Measurements from ENCODE around the gene CFAP52. TPM values are rescaled to one million over a fixed set of nuclear protein-coding genes. Genes with fewer than 3 reads are reported as not detected.

CFAP52 gene
- polyA plus RNA-seq, 1 donor (not counting 4 experiments of a cell fraction or from before 2014, with no cell fraction given): 0.08 TPM

GRCh38 chr17:9672691-9673090, 96.2 kb downstream of the CFAP52 start:
- no peak overlapping the region for H3K4me3 ChIP-seq (ENCODE audit: control insufficient read depth in 2 of 3, extremely low read depth in 1 of 3, insufficient read depth in 2 of 3, low read depth in 1 of 3, low read length in 3 of 3)
- H3K4me2 ChIP-seq (ENCODE audit: control insufficient read depth, extremely low read depth, insufficient read depth, low read depth, low read length): no peak overlapping the region
- FAIRE-seq (no peak), DNase-seq (ENCODE audit: low read depth, low spot score) (no peak)
- no peaks in the 10 kb centered on the region for H3K79me2 ChIP-seq (ENCODE audit: control insufficient read depth, insufficient read depth, low read length)
- no peak overlapping the region for H3K27ac ChIP-seq (ENCODE audit: control insufficient read depth, insufficient read depth, low read length)
- no peak overlapping the region for H2AFZ ChIP-seq (ENCODE audit: control insufficient read depth, low read length)
- no peaks in the 10 kb centered on the region for H3K9me3 ChIP-seq (ENCODE audit: control insufficient read depth, low read depth, low read length)
- H3K27me3 ChIP-seq (ENCODE audit: control insufficient read depth, extremely low read depth, insufficient read depth, low read length): no peaks in the 10 kb centered on the region
- H3K9ac ChIP-seq (ENCODE audit: control insufficient read depth, extremely low read depth, insufficient read depth, low read length): no peak overlapping the region
- TF ChIP-seq EZH2 (IDR thresholded peaks at IDR 0.05; ENCODE audit: low read length): no peak
- TF ChIP-seq CTCF (optimal IDR thresholded peaks at IDR 0.05 in 1 of 3, IDR thresholded peaks at IDR 0.05 in 1 of 3, conservative IDR thresholded peaks at IDR 0.05 in 1 of 3; ENCODE audit: extremely low read depth in 1 of 3, insufficient read depth in 2 of 3, low read length in 3 of 3): no peak
- H4K20me1 ChIP-seq (ENCODE audit: control insufficient read depth, extremely low read depth, insufficient read depth, low read length): no peaks in the 10 kb centered on the region
- dilution Hi-C loops (cut with MboI; ENCODE audit: extremely low pct_ligation_motif_present, low sequenced_read_pairs): no loop called here
- H3K9me1 ChIP-seq (ENCODE audit: control insufficient read depth, extremely low read depth, insufficient read depth, low read length): peaks cover 2% of the 10 kb centered on the region
- peaks cover 0 to 4% of the 10 kb centered on the region in 2 experiments for H3K36me3 ChIP-seq (ENCODE audit: control insufficient read depth in 2 of 2, extremely low read depth in 1 of 2, insufficient read depth in 2 of 2, low read length in 2 of 2)
- peaks cover 40% of the 10 kb centered on the region for H3K4me1 ChIP-seq (ENCODE audit: control insufficient read depth, extremely low read depth, insufficient read depth, low read length)

GRCh38 chr17:9676084-9676483, 99.6 kb downstream of the CFAP52 start:
- FAIRE-seq: no peak
- dilution Hi-C loops (cut with MboI; ENCODE audit: extremely low pct_ligation_motif_present, low sequenced_read_pairs): no loop called here
- H3K27ac ChIP-seq (ENCODE audit: control insufficient read depth, insufficient read depth, low read length): peak overlapping the region; percentile 86
- H3K79me2 ChIP-seq (ENCODE audit: control insufficient read depth, insufficient read depth, low read length): no peaks in the 10 kb centered on the region
- DNase-seq (ENCODE audit: low read depth, low spot score): no peak
- H3K4me3 ChIP-seq (ENCODE audit: control insufficient read depth in 2 of 3, extremely low read depth in 1 of 3, insufficient read depth in 2 of 3, low read depth in 1 of 3, low read length in 3 of 3): no peak overlapping the region
- H3K36me3 ChIP-seq (ENCODE audit: control insufficient read depth in 2 of 2, extremely low read depth in 1 of 2, insufficient read depth in 2 of 2, low read length in 2 of 2): peaks cover 5 to 7% of the 10 kb centered on the region in 2 experiments
- no peaks in the 10 kb centered on the region for H3K27me3 ChIP-seq (ENCODE audit: control insufficient read depth, extremely low read depth, insufficient read depth, low read length)
- H3K4me1 ChIP-seq (ENCODE audit: control insufficient read depth, extremely low read depth, insufficient read depth, low read length): peaks cover 18% of the 10 kb centered on the region
- TF ChIP-seq CTCF (optimal IDR thresholded peaks at IDR 0.05 in 1 of 3, IDR thresholded peaks at IDR 0.05 in 1 of 3, conservative IDR thresholded peaks at IDR 0.05 in 1 of 3; ENCODE audit: extremely low read depth in 1 of 3, insufficient read depth in 2 of 3, low read length in 3 of 3) (peak in 1 of 3 experiments; percentile 32), EZH2 (IDR thresholded peaks at IDR 0.05; ENCODE audit: low read length) (no peak)
- H3K9me1 ChIP-seq (ENCODE audit: control insufficient read depth, extremely low read depth, insufficient read depth, low read length): peaks cover 2% of the 10 kb centered on the region
- H4K20me1 ChIP-seq (ENCODE audit: control insufficient read depth, extremely low read depth, insufficient read depth, low read length): no peaks in the 10 kb centered on the region
- no peak overlapping the region for H3K9ac ChIP-seq (ENCODE audit: control insufficient read depth, extremely low read depth, insufficient read depth, low read length)
- peaks cover 8% of the 10 kb centered on the region for H3K9me3 ChIP-seq (ENCODE audit: control insufficient read depth, low read depth, low read length)
- H3K4me2 ChIP-seq (ENCODE audit: control insufficient read depth, extremely low read depth, insufficient read depth, low read depth, low read length): no peak overlapping the region
- H2AFZ ChIP-seq (ENCODE audit: control insufficient read depth, low read length): no peak overlapping the region
